ENCODE results near the gene CLIC4. TPM values are rescaled to one million over a fixed set of nuclear protein-coding genes. Genes with fewer than 3 reads are reported as not detected.

CLIC4 gene
- total RNA-seq, 6 experiments from 2014 or later = 517 to 729 (median 548) TPM

DNA sequence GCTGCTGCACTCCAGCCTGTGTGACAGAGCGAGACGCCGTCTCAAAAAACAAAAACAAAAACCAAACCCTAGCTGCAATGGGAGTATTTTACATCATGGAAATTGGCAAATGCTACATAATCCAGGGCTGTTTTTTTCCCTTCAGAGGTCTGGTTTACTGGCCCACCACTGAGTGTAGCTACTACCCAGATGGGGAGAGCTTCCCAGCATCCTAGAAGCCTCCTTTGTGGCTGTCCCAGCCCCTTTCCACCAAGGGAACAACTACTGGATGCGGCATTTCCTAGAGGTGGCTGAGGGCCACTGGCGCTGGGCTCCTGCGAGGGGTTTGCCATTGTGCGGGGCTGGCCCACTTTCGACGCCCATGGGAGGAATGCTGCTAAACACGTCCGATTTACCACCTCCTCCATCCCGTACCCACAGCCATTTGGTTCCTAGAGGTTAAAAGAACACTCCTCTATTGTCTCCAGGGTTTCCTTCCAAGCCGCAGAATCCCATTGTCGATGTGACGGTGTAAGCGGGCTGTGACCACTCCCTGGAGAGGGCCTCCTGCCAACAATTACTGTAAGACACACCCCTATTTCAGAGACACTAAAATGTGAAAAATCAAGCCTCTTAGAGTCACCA is 129.5 kb downstream of the CLIC4 start:
- Mint-ChIP-seq H3K36me3 (ENCODE audit: low read depth) (no peaks in the 10 kb centered on the region), H3K27me3 (ENCODE audit: insufficient read depth) (peaks cover 5% of the 10 kb centered on the region), H3K4me1 (ENCODE audit: low read depth) (peaks cover 15% of the 10 kb centered on the region), H3K4me3 (no peak overlapping the region), H3K27ac (no peak overlapping the region), H3K9me3 (no peaks in the 10 kb centered on the region)
- DNase-seq = no peak
- TF ChIP-seq, protein P1, sequence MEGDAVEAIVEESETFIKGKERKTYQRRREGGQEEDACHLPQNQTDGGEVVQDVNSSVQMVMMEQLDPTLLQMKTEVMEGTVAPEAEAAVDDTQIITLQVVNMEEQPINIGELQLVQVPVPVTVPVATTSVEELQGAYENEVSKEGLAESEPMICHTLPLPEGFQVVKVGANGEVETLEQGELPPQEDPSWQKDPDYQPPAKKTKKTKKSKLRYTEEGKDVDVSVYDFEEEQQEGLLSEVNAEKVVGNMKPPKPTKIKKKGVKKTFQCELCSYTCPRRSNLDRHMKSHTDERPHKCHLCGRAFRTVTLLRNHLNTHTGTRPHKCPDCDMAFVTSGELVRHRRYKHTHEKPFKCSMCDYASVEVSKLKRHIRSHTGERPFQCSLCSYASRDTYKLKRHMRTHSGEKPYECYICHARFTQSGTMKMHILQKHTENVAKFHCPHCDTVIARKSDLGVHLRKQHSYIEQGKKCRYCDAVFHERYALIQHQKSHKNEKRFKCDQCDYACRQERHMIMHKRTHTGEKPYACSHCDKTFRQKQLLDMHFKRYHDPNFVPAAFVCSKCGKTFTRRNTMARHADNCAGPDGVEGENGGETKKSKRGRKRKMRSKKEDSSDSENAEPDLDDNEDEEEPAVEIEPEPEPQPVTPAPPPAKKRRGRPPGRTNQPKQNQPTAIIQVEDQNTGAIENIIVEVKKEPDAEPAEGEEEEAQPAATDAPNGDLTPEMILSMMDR (IDR thresholded peaks at IDR 0.05) = no peak

GRCh38 chr1:24875257-24875656 is 130.0 kb downstream of the CLIC4 start:
- Mint-ChIP-seq H3K27ac (no peak overlapping the region), H3K4me3 (no peak overlapping the region), H3K27me3 (ENCODE audit: insufficient read depth) (peaks cover 5% of the 10 kb centered on the region), H3K36me3 (ENCODE audit: low read depth) (no peaks in the 10 kb centered on the region), H3K9me3 (no peaks in the 10 kb centered on the region), H3K4me1 (ENCODE audit: low read depth) (peaks cover 20% of the 10 kb centered on the region)
- DNase-seq = no peak
- TF ChIP-seq, protein P1 (IDR thresholded peaks at IDR 0.05) = no peak

DNA sequence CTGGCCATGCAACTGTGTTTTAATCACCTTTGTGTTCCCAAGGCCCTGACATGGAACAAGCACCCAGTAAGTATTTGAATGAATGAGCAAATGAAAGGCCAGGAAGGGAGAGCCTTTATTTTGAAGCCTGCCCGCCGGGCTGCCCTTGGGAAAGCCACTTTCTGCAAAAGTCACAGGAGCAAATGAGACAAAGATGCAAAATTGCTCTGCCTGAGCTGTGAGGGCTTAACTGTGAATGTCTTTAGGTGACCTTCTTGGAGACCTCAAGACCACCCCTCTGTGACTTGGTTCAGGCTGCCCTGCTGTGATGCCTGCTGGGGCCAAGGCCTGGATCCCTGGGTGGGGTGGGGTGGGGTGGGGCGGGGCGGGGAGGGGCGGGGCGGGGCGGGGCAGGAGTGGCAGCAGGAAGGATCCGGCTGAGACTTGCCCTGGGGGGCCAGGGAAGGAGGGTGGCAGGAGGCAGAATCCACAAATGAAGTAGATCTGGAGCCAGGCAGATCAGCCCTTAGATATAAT is 130.8 kb downstream of the CLIC4 start:
- Mint-ChIP-seq H3K36me3 (ENCODE audit: low read depth) (no peaks in the 10 kb centered on the region), H3K9me3 (no peaks in the 10 kb centered on the region), H3K27ac (no peak overlapping the region), H3K4me1 (ENCODE audit: low read depth) (peaks cover 20% of the 10 kb centered on the region), H3K27me3 (ENCODE audit: insufficient read depth) (peaks cover 4% of the 10 kb centered on the region), H3K4me3 (no peak overlapping the region)
- TF ChIP-seq, protein P1 (IDR thresholded peaks at IDR 0.05) = no peak
- DNase-seq = no peak

DNA sequence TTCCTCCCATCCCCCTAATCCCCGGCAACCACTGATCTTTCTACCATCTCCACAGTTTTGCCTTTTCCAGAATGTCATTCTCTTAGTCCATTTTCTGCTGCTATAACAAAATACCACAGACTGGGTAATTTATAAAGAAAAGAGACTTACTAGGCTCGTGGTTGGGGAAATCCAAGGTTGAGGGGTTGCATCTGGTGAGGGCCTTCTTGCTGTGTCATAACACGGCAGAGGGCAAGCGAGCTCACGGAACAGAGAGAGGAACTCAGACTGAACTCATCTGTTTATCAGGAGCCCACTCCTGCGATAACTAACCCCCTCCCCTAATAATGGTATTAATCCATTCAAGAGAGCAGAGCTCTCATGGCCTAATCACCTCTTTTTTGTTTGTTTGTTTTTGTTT is 132.8 kb downstream of the CLIC4 start:
- H3K9me3 Mint-ChIP-seq = no peaks in the 10 kb centered on the region; the same call in 1 of the 2 replicates
- peaks cover 9% of the 10 kb centered on the region for H3K27me3 Mint-ChIP-seq (ENCODE audit: insufficient read depth)
- no peak overlapping the region for H3K4me3 Mint-ChIP-seq
- H3K36me3 Mint-ChIP-seq (ENCODE audit: low read depth) = no peaks in the 10 kb centered on the region
- TF ChIP-seq, protein P1 (IDR thresholded peaks at IDR 0.05) = no peak
- no peak overlapping the region for H3K27ac Mint-ChIP-seq
- peaks cover 20% of the 10 kb centered on the region for H3K4me1 Mint-ChIP-seq (ENCODE audit: low read depth)
- no peak for DNase-seq

DNA sequence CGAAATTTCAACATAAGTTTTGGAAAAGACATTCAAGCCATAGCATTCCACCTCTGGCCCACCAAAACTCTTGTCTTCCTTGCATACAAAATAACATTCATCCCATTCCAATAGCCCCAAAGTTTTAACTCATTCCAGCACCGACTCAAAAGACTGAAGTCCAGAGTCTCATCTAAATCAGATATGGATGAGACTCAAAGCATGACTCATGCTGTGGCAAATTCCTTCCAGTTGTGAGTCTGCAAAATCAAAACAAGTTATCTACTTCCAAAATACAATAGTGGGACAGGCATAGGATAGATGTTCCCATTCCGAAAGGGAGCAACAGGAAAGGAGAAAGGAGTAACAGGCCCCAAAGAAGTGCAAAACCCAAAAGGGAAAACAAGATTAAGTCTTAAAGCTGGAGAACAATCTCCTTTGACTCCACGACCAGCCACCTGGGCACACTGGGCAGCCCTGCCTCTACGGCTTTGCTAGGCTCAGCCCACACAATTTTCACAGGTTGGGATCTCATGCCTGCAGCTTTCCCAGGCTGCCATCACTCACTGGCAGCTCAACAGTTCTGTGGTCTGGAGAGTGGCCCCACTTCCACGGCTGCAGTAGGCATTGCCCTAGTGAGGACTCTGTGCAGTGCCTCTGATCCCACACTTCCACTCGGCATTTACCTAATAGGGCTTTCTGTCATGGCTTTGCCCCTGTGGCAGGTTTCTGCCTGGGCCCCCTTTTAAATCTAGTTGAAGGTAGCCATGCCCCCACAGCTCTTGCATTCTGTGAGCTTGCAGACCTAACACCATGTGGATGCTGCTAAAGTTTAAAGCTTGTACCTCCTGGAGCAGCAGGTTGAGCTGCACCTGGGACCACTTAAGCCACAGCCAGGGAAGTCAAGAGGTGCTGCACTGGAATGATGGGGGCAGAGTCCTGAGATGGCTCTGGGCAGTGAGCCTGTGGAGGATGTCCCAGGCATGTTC is 133.8 kb downstream of the CLIC4 start:
- Mint-ChIP-seq H3K4me3 (no peak overlapping the region), H3K27ac (no peak overlapping the region), H3K4me1 (ENCODE audit: low read depth) (peaks cover 20% of the 10 kb centered on the region), H3K36me3 (ENCODE audit: low read depth) (0 out of 2 replicates have a peak, but pooled peaks cover 4% of the 10 kb centered on the region), H3K27me3 (ENCODE audit: insufficient read depth) (peaks cover 6% of the 10 kb centered on the region), H3K9me3 (no peaks in the 10 kb centered on the region; the same call in 1 of the 2 replicates)
- DNase-seq = peak; percentile 43
- TF ChIP-seq, protein P1 (IDR thresholded peaks at IDR 0.05) = no peak
